GM18502 (cell line): Measurements from ENCODE around the gene TAMALIN.

Experiments
- ATAC-seq: cut with Tn5 transposase; IDR thresholded peaks from one replicate; pipeline ENCODE4 v1.9.1; 2021; ENCODE audit warnings: mild to moderate bottlenecking; ENCODE audit not compliant: unreplicated experiment, poor library complexity

Gene TAMALIN

GRCh38 chr12:52032804-52033445, 26.2 kb downstream of the TAMALIN start:
- peak; percentile 94 for ATAC-seq

- no peak for ATAC-seq
Observed at GRCh38 chr12:52033446-52034140, 26.8 kb downstream of the TAMALIN start.

GRCh38 chr12:52035190-52035589, 28.4 kb downstream of the TAMALIN start:
- no peak for ATAC-seq

GRCh38 chr12:52035926-52036325, 29.2 kb downstream of the TAMALIN start:
- no peak for ATAC-seq

GRCh38 chr12:52036587-52037171, 29.9 kb downstream of the TAMALIN start:
- ATAC-seq, result peak; percentile 45

- no peak for ATAC-seq
Observed at GRCh38 chr12:52037248-52037861, 30.6 kb downstream of the TAMALIN start.

- ATAC-seq, result no peak
Observed at GRCh38 chr12:52038447-52038846, 31.7 kb downstream of the TAMALIN start.

- no peak for ATAC-seq
Observed at GRCh38 chr12:52041035-52041434, 34.3 kb downstream of the TAMALIN start.

GRCh38 chr12:52041695-52042123, 35.0 kb downstream of the TAMALIN start:
- no peak for ATAC-seq

GRCh38 chr12:52042706-52043385, 36.1 kb downstream of the TAMALIN start:
- ATAC-seq, result no peak

- no peak for ATAC-seq
Observed at GRCh38 chr12:52043386-52044212, 36.9 kb downstream of the TAMALIN start.

- ATAC-seq, result no peak
Observed at GRCh38 chr12:52044292-52044983, 37.7 kb downstream of the TAMALIN start.

- ATAC-seq, result no peak
Observed at GRCh38 chr12:52045794-52046199, 39.1 kb downstream of the TAMALIN start.

- no peak for ATAC-seq
Observed at GRCh38 chr12:52046859-52047258, 40.1 kb downstream of the TAMALIN start.

GRCh38 chr12:52049286-52049685, 42.5 kb downstream of the TAMALIN start:
- no peak for ATAC-seq

- no peak for ATAC-seq
Observed at GRCh38 chr12:52049688-52050087, 42.9 kb downstream of the TAMALIN start.

- ATAC-seq, result no peak
Observed at GRCh38 chr12:52050116-52050757, 43.5 kb downstream of the TAMALIN start.

GRCh38 chr12:52050758-52051541, 44.2 kb downstream of the TAMALIN start, which contains the start of gene NR4A1:
NR4A1 (plus strand) TSS chr12:52051442; CDS start chr12:52054329, 2,887 bp downstream.
- peak; percentile 87 for ATAC-seq
